ENCODE measurements around the gene SUPV3L1.

SUPV3L1 gene

GRCh38 chr10:69208761-69209160 is 28.7 kb downstream of the SUPV3L1 start:
- no peak for DNase-seq

- DNase-seq, result no peak
Observed at GRCh38 chr10:69209787-69210484, 29.9 kb downstream of the SUPV3L1 start.

DNA sequence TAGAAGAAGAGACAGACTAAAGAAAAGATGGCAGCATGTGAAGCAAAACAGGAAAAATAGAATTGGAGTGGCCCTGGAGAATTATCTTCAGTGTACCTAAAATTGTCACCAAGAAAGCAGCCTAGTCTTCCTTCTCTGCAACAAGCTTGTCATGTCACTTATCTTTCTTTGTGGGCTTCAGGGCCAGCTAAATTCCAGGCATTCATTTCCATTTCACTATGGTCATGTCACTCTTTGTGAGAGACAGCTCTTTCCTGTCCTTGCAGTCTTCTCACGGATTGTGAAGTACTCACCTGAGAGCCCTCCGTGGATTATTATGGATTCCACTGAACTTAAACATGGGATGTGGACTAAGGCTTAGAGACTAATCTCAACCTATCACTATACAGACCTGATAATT is 31.1 kb downstream of the SUPV3L1 start:
- no peak for DNase-seq

DNA sequence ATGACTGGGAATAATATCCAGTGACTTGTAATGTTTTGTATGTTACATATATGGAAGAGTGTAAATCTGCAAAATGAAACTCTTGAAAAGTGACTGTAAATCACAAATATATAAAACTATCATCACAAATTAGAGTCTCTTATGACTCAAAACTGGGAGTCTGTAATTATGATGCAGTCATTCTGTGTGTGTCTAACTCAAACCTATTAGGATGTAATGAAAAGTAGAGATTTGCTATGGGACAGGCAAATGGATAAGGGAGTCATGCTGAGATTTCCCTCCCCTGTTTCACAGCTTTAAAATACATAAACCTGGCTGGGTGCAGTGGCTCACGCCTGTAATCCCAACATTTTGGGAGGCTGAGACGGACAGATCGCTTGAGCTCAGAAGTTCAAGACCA is 31.5 kb downstream of the SUPV3L1 start:
- no peak for DNase-seq

DNA sequence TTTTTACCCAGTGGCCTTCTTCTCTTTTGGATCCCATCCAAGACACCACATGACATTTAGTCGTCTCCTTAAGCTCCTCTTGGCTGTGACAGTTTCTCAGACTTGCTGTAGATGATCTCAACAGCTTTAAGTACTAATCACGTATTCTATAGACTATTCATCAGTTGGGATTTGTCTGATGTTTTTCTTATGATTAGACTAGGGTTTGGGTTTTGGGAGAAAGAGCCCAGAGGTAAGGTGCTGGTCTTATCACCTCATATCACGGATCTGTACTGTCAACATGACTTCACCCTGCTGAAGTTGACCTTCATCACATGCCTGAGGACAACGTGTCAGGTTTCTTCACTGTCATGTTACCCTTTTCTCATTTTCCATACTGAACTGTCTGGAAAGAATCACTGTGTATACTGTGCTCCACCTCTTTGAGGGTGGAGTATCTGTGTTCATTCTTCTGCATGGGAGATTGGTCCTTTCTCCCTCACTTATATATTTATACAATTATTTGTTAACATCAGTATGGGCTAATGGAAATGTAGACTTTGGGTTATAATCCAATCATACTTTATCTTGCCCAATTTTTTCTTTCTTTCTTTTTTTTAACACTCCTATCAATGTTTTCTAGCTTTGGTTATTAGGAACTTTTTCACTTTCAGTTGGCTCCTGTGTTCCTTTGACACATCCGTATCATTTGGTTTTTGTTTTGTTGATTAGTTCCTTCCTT is 33.7 kb downstream of the SUPV3L1 start:
- DNase-seq, result no peak

DNA sequence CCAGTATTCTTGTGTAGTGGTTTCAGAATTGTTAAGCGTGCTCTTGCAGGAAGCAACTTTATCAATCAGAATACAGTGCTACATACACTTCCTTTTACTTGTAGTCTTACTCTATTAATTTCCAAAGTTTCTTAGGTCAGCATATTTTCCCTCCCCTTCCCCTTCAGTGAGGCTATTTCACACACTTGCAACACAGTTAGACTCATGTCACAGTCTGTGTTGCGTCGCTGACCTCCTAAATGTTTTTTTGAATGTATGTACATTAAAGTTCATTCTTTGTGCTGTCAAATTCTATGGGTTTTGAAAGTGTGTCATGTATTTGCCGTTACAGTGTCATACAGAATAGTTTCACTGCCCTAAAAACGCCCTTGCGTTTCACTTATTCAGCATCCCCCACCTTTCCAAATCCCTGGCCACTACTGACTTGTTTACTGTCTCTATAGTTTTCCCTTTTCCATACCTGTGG is 34.7 kb downstream of the SUPV3L1 start:
- no peak for DNase-seq

DNA sequence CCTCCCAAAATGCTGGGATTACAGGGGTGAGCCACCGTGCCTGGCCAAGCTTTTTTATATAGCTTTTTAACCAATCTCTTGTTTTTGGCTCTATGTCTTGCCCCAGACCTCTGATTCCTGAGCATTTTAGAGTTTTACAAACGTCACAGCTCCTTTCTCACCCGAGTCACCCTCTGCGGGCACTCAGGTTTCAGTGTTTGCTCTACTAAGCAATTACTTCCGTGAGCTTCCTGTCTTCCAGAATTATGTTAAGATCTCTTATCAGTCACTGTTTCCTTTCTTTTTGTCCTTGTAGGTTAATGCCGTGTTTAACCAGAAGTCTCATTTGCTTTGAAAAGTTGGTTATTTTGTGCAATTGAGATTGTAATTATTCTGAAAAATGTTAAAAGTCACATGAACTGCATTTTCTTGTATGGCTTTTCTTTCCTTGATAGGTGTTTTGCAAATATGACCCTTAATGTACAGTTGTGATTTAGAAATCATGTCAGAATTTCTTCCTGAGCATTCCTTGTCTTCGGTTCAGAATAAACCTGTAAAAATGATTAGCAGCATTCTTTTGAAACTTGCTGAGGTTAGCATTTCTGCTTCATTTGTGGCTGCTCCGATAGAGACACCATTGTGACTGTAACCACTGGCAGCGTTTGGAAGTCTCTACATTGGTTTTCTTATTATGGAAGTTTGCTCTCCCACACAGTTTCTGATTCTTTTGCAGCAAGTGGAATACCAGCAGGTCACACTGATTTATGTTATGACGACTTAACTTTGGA is 35.6 kb downstream of the SUPV3L1 start:
- DNase-seq, result no peak

GRCh38 chr10:69216577-69217118 is 36.6 kb downstream of the SUPV3L1 start:
- no peak for DNase-seq

- DNase-seq, result peak; percentile 92
Observed at GRCh38 chr10:69217119-69217754, 37.2 kb downstream of the SUPV3L1 start.

DNA sequence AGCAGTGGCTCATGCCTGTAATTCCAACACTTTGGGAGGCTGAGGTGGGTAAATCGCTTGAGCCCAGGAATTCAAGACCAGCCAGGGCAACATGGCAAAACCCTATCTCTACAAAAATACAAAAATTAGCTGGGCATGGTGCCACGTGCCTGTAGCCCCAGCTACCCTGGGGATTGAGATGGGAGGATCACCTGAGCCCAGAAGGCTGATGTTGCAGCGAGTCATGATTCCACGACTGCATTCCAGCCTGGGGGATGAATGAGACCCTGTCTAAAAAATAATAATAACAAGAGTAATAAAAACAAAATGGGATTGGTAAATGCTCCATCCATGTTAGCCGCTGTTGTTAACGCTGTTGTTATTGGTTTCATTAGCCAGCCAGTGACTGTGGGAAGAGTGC is 38.8 kb downstream of the SUPV3L1 start:
- peak; percentile 67 for DNase-seq

- DNase-seq, result no peak
Observed at GRCh38 chr10:69220041-69220451, 40.0 kb downstream of the SUPV3L1 start, which contains the start of gene HKDC1. TSS of gene HKDC1 (plus strand) at chr10:69220332. CDS start at chr10:69220436, 104 bp downstream.

DNA sequence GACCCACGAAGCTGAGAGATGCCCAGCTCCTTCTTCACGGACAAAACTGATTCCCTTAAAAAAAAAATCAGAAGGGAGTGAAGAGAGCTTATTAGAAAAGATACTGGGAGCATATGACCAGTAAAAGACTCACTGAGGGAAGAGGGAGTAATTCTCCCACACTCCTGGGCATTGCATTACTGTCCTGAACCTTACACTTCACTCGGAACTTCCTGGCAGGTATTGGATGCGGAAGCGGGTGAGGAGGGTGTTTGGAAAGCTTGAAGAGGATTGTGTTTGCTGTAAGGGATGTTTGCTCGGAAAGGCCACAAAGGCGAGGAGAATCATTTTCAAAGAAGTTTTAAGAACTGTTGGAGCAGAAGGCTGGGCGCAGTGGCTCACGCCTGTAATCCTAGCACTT is 40.5 kb downstream of the SUPV3L1 start:
- DNase-seq, result no peak

DNA sequence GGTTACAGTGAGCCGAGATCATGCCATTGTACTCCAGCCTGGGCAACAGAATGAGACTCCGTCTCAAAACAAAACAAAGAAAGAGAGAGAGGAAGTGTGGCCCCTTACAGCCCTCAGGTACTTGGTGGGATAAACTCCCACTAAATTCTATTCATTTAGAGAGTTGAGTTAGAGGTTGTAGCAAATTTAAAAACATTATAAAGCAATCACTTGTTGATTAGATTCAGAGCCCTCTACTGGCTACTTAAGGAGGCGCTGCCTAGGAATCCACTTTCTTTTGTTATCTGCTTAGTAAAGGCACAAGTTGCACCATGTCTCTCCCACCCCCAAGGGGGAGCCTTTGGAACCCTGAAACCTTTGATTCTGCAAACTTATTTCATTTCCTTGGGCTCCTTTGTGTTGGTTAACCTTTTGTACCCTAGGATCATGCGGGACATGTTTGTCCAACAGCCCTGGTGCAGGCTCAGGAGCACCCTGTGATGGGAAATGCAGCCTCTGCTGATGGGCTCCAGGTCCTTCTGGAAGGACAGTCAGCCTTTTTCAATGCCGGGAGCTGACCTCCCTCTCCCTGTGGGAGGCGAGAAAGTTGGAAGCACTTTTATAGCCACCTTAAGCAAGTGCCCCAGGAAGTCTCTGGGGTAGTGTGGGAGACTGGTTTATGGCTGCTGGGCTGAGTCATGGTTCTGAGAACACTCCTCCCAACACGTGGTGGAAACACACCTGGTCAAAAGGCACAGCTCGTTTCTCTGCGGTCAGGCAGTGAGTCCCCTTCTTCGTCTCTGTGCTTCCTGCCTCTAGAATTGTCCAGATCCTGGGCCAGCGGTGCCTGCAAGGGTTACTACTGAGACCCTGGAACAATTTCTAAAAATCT is 42.4 kb downstream of the SUPV3L1 start:
- DNase-seq, result peak; percentile 66

DNA sequence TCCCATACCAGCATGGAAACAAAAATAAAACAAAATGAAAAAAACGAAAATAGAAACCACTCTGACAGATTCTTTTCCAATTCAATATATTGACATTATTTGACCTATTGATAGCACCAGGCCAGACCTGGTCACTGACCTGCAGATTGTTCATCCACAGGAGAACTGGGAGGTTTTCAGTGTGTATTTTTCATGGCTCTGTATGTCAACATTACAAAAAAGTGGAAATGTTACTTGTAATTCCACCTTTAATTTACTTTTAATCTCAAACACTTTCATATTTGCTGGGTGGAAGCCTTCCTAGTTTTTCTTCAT is 43.0 kb downstream of the SUPV3L1 start:
- no peak for DNase-seq

GRCh38 chr10:69224862-69225657 is 45.0 kb downstream of the SUPV3L1 start:
- peak; percentile 62 for DNase-seq

- no peak for DNase-seq
Observed at GRCh38 chr10:69225681-69226080, 45.6 kb downstream of the SUPV3L1 start.

- no peak for DNase-seq
Observed at GRCh38 chr10:69226919-69227450, 47.0 kb downstream of the SUPV3L1 start.

DNA sequence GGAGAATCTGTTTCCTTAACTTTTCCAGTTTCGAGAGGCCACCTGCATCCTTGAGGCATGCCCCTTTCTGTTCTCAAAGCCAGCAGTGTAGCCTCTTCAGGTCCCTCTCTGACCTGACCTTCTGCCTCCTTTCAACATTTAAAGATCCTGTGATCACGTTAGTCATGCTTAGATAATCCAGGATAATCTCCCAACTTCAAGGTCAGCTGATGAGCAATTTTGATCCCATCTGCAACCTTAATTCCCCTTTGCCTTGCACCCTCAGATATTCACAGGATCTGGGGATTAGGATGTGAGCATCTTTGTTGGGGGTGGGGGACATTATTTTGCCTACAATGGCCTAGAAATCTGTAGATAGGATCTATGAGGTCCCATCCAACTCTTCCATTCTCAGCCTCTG is 48.1 kb downstream of the SUPV3L1 start:
- no peak for DNase-seq

- no peak for DNase-seq
Observed at GRCh38 chr10:69229616-69229916, 49.5 kb downstream of the SUPV3L1 start.

DNA sequence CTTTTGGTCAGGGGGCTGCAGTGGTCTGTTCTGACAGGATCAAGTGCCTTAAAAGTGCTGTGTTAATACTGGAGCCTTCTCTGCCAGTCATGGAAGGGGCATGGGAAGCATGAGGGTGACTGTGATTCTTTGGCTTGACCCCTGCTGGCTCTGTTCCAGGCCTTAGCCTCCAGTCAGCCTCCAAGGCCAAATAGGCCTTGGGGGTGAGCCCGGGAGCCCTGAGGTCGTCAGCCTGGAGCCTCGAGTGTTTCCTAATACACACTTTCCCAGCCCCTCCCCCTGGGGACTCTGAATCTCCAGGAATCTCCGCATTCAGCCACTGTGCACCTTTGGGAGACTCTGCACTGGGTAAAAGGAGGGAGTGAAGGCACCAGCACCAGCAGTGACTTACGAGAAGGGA is 50.1 kb downstream of the SUPV3L1 start:
- DNase-seq, result no peak

DNA sequence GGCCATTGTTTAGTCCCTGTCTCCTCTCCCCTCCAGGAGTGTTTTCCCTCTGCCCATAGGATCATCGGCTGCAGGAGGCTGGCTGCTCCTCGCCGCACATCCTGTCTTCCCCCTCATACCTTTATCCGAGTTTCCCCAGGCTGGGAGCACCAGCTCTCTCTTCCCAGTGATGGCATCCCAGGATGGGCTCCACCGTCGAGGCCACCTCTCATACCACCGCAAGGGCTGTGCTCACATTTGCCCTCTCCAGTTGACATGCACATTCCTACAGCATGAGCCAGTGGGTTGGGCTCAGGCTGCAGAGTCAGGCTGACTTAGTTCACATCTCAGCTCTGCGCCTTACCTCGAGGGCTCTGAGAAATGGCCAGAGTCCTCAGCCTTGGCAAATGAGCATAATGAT is 52.2 kb downstream of the SUPV3L1 start:
- peak; percentile 92 for DNase-seq
